HS-5 (cell line): ENCODE results near the gene CMPK1.
A peak's percentile ranks its signal among the peaks of the same experiment; 100 is the strongest.
"Not testable (repeated sequence)": the region's sequence is repeated elsewhere in the genome, so short reads cannot be mapped to it uniquely, and the experiment has no call there.

Source experiments
- DNase-seq: peaks from one replicate; pipeline ENCODE4 v3.0.0-alpha.2; 2012; ENCODE audit warnings: low read depth

CMPK1 gene, protein sequence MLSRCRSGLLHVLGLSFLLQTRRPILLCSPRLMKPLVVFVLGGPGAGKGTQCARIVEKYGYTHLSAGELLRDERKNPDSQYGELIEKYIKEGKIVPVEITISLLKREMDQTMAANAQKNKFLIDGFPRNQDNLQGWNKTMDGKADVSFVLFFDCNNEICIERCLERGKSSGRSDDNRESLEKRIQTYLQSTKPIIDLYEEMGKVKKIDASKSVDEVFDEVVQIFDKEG

DNA sequence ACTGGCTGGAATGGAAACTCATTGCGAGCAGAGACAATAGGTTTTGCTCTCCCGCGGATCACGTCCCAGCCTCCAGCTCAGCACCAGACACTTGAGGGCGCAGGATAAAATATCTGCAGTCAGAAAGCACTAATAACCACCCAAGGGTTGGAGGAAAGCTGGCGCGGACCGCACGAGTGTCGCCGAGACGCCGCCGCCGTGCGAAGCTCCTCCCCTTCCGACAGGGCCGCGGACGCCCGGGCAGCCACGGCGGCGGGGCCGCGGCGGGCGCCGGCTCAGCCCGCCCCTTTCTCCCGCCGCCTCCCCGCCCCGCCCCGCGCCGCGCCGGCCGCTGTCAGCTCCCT is at the start of gene CMPK1:
TSS of gene CMPK1 (plus strand) at position 213 of the 344 bp plus-strand sequence. CDS start 156 bp downstream, outside the sequence.
- DNase-seq: peak; percentile 56

DNA sequence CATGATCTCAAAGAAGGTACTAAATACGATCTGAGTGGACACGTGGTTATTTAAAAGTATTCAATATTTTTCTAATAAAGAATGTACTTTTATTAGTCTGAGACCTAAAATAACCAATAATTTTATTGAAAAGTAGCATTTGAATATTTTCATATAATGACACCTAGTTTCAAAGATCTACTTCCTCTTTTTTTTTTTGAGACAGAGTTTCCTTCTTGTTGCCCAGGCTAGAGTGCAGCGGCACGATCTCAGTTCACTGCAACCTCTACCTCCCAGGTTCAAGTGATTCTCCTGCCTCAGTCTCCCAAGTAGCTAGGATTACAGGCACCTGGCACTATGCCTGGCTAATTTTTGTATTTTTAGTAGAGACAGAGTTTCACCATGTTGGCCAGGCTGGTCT is 45.5 kb upstream of the CMPK1 start:
- not testable (repeated sequence) for DNase-seq

DNA sequence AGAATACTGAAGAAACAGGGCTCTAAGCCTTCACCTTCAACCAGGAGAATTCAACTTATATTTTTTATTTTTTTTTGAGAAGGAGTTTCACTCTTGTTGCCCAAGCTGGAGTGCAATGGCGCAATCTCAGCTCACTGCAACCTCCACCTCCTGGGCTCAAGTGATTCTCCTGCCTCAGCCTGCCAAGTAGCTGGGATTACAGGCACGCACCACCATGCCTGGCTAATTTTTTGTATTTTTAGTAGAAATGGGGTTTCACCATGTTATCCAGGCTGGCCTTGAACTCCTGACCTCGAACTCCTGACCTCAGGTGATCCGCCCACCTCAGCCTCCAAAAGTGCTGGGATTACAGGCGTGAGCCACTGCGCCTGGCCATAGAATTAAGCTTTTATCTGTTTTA is 38.7 kb upstream of the CMPK1 start:
- not testable (repeated sequence) for DNase-seq

DNA sequence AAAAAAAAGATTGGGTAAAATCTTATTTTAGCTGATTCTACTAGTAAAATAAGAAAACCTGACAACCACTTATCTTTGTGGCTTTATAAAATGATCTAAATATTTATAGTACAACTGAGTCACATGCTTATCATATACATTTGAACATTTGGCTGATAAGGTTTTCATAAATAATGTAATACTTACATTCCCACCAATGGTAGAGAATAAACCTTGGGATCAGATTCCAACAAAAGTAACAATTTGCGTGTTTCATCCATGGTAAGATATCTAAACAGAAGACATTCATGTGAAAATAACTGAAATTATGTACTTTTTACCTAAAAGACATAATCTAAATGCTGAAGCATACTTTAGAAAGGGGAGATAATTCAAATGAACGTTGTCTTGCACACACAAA is 38.0 kb upstream of the CMPK1 start:
- DNase-seq: no peak

GRCh38 chr1:47298025-47298699 is 35.4 kb upstream of the CMPK1 start:
- no peak for DNase-seq

GRCh38 chr1:47302472-47302871 is 31.1 kb upstream of the CMPK1 start:
- DNase-seq: no peak

DNA sequence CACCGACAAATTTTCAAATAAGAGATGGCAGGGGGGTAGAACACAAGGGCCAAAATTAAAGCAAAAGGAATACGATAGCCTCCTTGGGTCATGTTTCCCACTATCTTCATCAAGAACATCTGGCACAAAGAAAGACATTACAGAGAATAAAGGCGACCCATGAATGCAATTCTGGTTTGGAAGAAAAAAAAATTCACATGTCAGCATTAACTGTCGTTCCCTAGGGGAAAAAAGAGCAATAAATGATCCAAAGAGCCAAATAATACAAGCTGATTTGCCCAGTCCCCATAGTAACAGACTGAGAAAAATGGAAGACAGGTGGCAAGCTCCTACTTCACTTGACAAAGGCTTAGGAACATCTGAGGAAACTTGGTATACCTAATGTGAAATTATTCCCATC is 24.2 kb upstream of the CMPK1 start:
- no peak for DNase-seq

- DNase-seq: peak; percentile 98
Observed at GRCh38 chr1:47313915-47314664, 19.5 kb upstream of the CMPK1 start, which contains the start of gene STIL. STIL (minus strand) TSS chr1:47314147; CDS start chr1:47310319, 3,828 bp downstream.

GRCh38 chr1:47317841-47318240 is 15.7 kb upstream of the CMPK1 start:
- DNase-seq: peak; percentile 18

GRCh38 chr1:47319968-47320367 is 13.6 kb upstream of the CMPK1 start:
- not testable (repeated sequence) for DNase-seq

DNA sequence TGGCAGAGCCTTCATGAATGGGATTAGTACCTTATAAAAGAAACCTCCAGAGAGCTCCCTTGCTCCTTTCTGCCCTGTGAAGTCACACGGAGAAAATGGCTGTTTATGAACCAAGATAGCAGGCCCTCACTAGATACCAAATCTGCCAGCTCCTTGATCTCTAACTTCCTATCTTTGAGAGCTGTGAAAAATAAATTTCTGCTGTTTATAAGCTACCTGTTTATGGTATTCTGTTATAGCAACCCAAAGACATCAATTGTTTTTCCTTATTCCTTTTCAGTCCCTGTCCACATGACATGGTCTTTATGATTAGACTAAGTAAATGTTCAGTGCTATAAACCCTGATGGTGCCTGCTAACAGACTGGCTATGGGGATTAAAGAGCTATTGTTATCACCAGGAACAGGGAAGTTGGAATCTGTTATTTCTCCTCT is 10.0 kb upstream of the CMPK1 start:
- DNase-seq: no peak

DNA sequence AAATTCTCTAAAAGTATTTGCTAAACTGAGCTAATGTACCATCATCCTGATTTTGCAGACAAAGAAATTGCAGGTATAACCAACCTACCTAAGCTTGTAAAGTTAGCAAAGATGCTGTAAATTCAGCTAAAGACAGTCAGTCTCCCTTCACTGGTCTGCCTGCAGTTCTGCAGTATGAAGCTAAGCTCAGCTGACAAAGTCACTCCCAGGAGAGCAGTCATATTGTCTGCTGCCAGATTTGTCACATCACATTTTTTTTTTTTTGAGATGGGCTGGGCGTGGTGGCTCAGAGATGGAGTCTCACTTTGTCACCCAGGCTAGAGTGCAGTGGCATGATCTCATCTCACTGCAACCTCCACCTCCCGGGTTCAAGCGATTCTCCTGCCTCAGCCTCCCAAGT is 8.9 kb upstream of the CMPK1 start:
- no peak for DNase-seq

DNA sequence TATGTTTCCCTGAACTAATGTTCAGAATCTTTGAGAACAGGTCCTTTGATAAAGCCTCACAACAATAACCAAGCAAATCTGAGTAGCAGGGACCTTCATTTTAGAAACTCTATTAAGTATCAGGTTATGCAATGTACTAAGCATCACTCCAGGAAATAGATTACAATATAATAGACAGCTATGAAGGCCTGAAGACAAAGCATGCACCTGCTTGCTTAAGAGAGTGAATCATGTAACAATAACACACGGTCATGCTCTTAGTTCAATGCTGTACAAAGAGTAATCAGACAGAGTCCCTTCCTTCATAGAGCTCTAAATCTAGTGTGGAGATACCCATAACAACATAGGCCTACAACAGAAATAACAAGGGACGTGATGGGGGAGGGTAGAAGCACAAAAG is 8.1 kb upstream of the CMPK1 start:
- DNase-seq: no peak

- DNase-seq: no peak
Observed at GRCh38 chr1:47326271-47326670, 7.3 kb upstream of the CMPK1 start.

DNA sequence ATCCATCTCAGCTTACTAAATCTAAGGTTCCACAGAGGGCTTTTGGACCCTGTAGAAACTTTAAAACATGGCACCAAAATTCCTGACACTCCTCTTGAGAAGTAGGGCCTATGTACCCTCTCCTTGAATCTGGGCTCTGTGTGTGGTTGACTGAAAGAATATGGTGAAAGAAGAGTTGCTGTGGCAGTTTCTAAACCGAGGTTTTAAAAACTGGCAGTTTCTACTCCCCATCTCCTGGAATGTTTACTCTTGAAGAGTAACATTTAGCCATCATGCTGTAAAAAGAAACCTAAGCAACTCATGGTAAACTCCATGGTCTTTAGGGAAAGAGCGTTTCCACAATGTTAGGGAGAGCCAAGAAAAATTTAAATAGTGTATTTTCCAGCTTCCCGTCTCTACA is 4.6 kb upstream of the CMPK1 start:
- DNase-seq: no peak

GRCh38 chr1:47330212-47330611 is 3.4 kb upstream of the CMPK1 start:
- DNase-seq: no peak

DNA sequence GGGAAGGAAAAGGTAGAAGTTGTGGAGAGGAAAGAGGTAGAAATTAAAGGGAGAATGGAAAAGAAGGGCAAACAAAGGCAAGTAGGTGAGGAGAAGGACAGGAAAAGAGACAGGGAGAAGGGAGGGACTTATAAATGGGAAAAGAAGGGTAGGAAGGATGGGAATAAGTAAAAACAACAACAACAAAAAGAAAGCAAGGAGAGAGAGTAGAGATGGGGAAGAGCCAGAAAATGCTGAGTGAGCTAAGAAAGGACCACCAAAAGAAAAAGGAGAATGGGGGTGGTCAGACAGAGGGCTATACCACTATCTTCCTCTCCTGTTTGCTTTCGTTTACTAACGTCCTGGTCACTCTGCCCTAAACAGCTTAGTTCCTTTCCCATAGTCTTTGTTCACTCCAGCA is 1.7 kb upstream of the CMPK1 start:
- no peak for DNase-seq

DNA sequence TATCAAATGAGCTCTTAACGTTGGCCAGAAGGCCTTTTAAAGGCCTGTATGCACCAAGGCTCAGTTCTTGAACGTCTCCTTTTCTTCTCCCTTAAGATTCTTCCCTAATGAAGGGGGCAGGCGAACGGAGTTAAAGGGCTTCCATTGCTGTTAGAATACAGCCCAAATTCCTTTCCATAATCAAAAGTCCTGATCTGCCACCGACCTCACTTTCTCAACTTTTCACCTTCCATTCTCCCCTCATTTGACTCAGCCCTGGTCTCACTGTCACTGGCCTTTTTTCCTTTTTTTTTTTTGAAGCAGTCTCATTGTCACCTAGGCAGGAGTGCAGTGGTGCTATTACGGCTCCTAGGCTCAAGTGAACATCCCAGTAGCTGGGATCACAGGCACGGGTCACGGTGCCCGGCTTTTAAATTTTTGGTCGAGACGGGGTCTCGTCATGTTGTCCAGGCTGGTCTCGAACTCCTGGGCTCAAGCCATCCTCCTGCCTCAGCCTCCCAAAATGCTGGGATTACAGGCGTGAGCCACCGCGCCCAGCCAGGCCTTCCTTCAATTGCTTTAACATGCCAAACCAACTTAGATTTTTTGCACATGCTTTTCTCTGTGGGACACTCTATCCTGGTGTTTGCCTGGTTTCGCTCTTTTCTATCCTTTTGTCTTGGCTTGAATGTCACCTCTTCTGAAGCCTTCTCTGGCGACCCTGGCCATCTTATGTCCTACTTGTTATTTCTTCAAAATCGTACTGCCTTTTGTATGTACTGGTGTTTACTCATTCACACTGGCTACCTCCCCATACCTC is 612 bp upstream of the CMPK1 start:
- no peak for DNase-seq

DNA sequence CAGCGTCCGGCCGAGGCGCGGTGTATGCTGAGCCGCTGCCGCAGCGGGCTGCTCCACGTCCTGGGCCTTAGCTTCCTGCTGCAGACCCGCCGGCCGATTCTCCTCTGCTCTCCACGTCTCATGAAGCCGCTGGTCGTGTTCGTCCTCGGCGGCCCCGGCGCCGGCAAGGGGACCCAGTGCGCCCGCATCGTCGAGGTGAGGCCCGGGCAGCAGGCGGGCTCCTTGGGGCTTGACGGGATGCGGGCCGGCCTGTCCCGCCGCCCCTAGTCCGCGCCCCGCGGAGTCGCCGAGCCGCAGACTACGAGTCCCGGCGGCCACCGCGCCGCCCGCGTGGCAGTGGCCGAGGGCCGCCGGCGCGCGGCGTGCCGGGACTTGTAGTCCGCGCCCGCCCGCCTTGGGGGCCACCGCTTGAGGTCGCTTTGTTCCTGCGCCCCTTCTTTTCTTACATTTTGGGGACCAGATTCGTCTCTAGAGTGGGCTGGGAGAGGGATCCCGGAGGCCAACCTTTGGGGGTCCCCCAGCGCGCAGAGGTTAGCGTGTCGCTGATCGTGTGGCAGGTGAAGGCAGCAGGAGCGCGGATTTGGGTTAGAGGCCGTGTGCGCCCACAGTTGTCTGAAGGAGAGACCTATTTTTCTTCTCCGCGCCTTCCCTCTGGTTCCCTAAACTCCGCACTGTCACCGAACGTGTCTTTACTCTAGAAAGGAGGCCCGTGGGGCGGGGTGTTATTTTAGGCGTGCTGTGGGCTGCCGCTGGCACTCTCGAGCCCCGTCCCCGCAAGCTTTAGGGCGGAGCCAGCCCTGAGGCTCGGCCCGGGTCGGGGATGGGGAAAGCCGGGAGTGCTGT is 553 bp downstream of the CMPK1 start:
- peak; percentile 47 for DNase-seq

GRCh38 chr1:47334765-47335435 is 1.3 kb downstream of the CMPK1 start:
- no peak for DNase-seq

- no peak for DNase-seq
Observed at GRCh38 chr1:47337350-47337749, 3.8 kb downstream of the CMPK1 start.
